ENCODE measurements around the gene ANKDD1A. TPM values are rescaled to one million over a fixed set of nuclear protein-coding genes. Genes with fewer than 3 reads are reported as not detected.
A peak's percentile ranks its signal among the peaks of the same experiment; 100 is the strongest.

The ANKDD1A gene
- total and polyA plus RNA-seq, 2 donors (not counting 1 experiment from before 2014, with no cell fraction given), result 8.2 to 13.2 TPM

DNA sequence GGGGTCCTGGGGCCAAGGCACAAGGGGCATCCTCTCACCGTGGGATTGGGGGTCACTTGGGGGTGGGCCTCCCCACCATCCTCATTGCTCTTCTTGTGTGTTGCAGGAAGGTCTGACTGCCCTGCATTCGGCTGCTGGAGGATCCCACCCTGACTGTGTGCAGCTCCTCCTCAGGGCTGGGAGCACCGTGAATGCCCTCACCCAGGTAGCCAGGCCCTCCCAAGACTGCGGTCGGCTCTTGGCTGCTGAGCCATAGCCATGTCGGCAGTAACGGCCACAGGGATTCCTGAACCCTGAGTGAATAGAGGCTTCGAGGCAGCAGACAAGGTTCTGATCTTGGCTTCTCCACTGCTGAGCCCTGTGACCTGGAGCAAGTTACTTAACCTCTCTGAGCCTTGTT is 19.7 kb downstream of the ANKDD1A start:
- Histone ChIP-seq H3K9ac (ENCODE audit: insufficient read depth, low read length) (no peak overlapping the region), H3K4me3 (replicated peaks in 1 of 4; ENCODE audit: control extremely low read depth in 1 of 4, insufficient read depth in 1 of 4, low read depth in 3 of 4, low read length in 4 of 4) (no peak overlapping the region), H3K79me2 (ENCODE audit: control insufficient read depth, insufficient read depth, low read length) (no peaks in the 10 kb centered on the region), H3K27ac (ENCODE audit: insufficient read depth, low read length) (no peak overlapping the region), H3K27me3 (ENCODE audit: control insufficient read depth, insufficient read depth, low read length) (no peaks in the 10 kb centered on the region), H3K4me1 (ENCODE audit: control insufficient read depth, extremely low read depth, insufficient read depth, low read length) (peaks cover 2% of the 10 kb centered on the region), H3K36me3 (ENCODE audit: control insufficient read depth, insufficient read depth, low read length) (no peaks in the 10 kb centered on the region), H2AFZ (ENCODE audit: low read length) (no peak overlapping the region), H4K20me1 (ENCODE audit: control insufficient read depth, extremely low read depth, insufficient read depth, low read length) (no peaks in the 10 kb centered on the region), H3K4me2 (ENCODE audit: extremely low read depth, insufficient read depth, low read length) (no peak overlapping the region), H3K9me3 (ENCODE audit: control insufficient read depth, insufficient read depth, low read depth, low read length) (no peaks in the 10 kb centered on the region)
- no peak for DNase-seq (ENCODE audit: low read depth in 2 of 2)
- TF ChIP-seq EZH2 (IDR thresholded peaks at IDR 0.05; ENCODE audit: low read length, missing control alignments), result no peak
- TF ChIP-seq, protein P1, sequence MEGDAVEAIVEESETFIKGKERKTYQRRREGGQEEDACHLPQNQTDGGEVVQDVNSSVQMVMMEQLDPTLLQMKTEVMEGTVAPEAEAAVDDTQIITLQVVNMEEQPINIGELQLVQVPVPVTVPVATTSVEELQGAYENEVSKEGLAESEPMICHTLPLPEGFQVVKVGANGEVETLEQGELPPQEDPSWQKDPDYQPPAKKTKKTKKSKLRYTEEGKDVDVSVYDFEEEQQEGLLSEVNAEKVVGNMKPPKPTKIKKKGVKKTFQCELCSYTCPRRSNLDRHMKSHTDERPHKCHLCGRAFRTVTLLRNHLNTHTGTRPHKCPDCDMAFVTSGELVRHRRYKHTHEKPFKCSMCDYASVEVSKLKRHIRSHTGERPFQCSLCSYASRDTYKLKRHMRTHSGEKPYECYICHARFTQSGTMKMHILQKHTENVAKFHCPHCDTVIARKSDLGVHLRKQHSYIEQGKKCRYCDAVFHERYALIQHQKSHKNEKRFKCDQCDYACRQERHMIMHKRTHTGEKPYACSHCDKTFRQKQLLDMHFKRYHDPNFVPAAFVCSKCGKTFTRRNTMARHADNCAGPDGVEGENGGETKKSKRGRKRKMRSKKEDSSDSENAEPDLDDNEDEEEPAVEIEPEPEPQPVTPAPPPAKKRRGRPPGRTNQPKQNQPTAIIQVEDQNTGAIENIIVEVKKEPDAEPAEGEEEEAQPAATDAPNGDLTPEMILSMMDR (conservative IDR thresholded peaks at IDR 0.05 in 1 of 2, IDR thresholded peaks at IDR 0.05 in 1 of 2; ENCODE audit: low read depth in 1 of 2, low read length in 2 of 2), result no peak

- no peaks in the 10 kb centered on the region for H3K27me3 ChIP-seq (ENCODE audit: control insufficient read depth, insufficient read depth, low read length)
Measured at GRCh38 chr15:64934023-64934422, 22.3 kb downstream of the ANKDD1A start.

GRCh38 chr15:64938192-64938591 is 26.5 kb downstream of the ANKDD1A start:
- peak in 1 of 2 donors; percentile 70 for DNase-seq (ENCODE audit: low read depth in 2 of 2)
- H4K20me1 ChIP-seq (ENCODE audit: control insufficient read depth, extremely low read depth, insufficient read depth, low read length), result no peaks in the 10 kb centered on the region

More at GRCh38 chr15:64934023-64934422, 22.3 kb downstream of the ANKDD1A start:
- Histone ChIP-seq H3K4me3 (replicated peaks in 1 of 4; ENCODE audit: control extremely low read depth in 1 of 4, insufficient read depth in 1 of 4, low read depth in 3 of 4, low read length in 4 of 4) (no peak overlapping the region), H3K4me1 (ENCODE audit: control insufficient read depth, extremely low read depth, insufficient read depth, low read length) (peaks cover 2% of the 10 kb centered on the region), H3K36me3 (ENCODE audit: control insufficient read depth, insufficient read depth, low read length) (no peaks in the 10 kb centered on the region), H4K20me1 (ENCODE audit: control insufficient read depth, extremely low read depth, insufficient read depth, low read length) (no peaks in the 10 kb centered on the region), H3K4me2 (ENCODE audit: extremely low read depth, insufficient read depth, low read length) (no peak overlapping the region), H3K79me2 (ENCODE audit: control insufficient read depth, insufficient read depth, low read length) (no peaks in the 10 kb centered on the region), H2AFZ (ENCODE audit: low read length) (no peak overlapping the region), H3K27ac (ENCODE audit: insufficient read depth, low read length) (no peak overlapping the region), H3K9me3 (ENCODE audit: control insufficient read depth, insufficient read depth, low read depth, low read length) (no peaks in the 10 kb centered on the region), H3K9ac (ENCODE audit: insufficient read depth, low read length) (no peak overlapping the region)
- TF ChIP-seq EZH2 (IDR thresholded peaks at IDR 0.05; ENCODE audit: low read length, missing control alignments), result no peak
- no peak for DNase-seq (ENCODE audit: low read depth in 2 of 2)

More at GRCh38 chr15:64938192-64938591, 26.5 kb downstream of the ANKDD1A start:
- Histone ChIP-seq H3K4me1 (ENCODE audit: control insufficient read depth, extremely low read depth, insufficient read depth, low read length) (no peaks in the 10 kb centered on the region), H3K27ac (ENCODE audit: insufficient read depth, low read length) (no peak overlapping the region), H3K4me2 (ENCODE audit: extremely low read depth, insufficient read depth, low read length) (no peak overlapping the region), H3K79me2 (ENCODE audit: control insufficient read depth, insufficient read depth, low read length) (no peaks in the 10 kb centered on the region), H3K36me3 (ENCODE audit: control insufficient read depth, insufficient read depth, low read length) (no peaks in the 10 kb centered on the region), H2AFZ (ENCODE audit: low read length) (no peak overlapping the region), H3K4me3 (replicated peaks in 1 of 4; ENCODE audit: control extremely low read depth in 1 of 4, insufficient read depth in 1 of 4, low read depth in 3 of 4, low read length in 4 of 4) (no peak overlapping the region), H3K9me3 (ENCODE audit: control insufficient read depth, insufficient read depth, low read depth, low read length) (no peaks in the 10 kb centered on the region), H3K27me3 (ENCODE audit: control insufficient read depth, insufficient read depth, low read length) (no peaks in the 10 kb centered on the region), H3K9ac (ENCODE audit: insufficient read depth, low read length) (no peak overlapping the region)
- no peak for TF ChIP-seq EZH2 (IDR thresholded peaks at IDR 0.05; ENCODE audit: low read length, missing control alignments)
- TF ChIP-seq, protein P1 (conservative IDR thresholded peaks at IDR 0.05 in 1 of 2, IDR thresholded peaks at IDR 0.05 in 1 of 2; ENCODE audit: low read depth in 1 of 2, low read length in 2 of 2), result no peak

Measured in fibroblast of lung (primary cell).